Embryonic facial prominence (tissue), 1 donor: ENCODE measurements around the gene RBMS2.
"Not testable (repeated sequence)": the region's sequence is repeated elsewhere in the genome, so short reads cannot be mapped to it uniquely, and the experiment has no call there.

Experiments
- DNase-seq: peaks from one replicate; pipeline ENCODE4 v3.0.0-alpha.2; 2016; ENCODE audit errors: extremely low spot score

RBMS2 gene

DNA sequence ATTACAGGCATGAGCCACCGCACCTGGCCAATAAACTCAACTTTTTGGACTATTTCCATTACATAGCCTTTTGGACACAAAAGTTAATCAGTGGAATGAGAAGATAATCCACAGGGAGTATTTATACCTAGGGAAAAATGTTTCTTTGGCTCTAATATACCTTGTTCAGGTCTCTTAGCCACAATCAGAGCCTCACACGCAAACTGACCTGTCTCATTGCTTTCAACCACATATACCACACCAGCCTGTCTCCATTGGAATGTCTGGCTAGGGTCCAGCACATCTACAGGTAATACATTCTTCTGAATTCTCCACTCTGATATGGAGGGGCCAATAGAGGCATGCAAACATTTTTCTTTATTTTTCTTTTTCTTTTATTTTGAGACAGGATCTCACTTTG lies 3.8 kb upstream of the RBMS2 start:
- DNase-seq: no peak

DNA sequence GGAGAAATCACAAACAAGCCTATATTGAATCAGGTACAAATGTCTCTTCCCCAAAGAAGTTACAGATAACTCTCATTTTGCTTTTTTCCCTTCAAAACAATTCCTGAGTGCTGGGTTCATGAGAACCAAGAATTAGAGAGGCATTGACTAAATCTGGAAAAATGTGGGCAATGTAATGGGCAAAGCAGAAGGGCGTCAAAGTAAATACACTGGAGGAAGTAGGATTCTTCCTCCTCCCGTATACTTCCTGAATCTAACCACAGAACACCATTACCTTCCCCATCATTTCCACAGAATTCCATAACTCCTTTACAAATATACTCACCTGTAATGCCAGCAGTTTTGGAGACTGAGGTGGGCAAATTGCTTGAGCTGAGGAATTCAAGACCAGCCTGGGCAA lies 3.0 kb upstream of the RBMS2 start:
- no peak for DNase-seq

DNA sequence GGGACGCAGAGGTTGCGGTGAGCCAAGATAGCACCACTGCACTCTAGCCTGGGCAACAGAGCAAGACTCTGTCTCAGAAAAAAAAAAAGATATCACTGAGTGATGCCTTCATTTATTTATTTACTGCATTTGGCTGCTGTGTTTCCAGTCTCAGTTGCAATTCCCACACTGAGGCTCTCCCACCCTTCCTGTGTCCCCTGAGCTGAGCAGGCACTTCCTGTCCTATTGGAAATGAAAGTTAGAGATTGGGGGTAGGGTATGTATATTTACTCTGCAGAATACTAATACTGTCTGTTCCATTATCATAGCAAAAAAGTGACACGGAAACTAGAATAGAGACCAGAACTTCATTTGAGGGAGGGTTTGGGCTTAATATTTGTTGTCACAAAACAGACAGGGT lies 1.6 kb upstream of the RBMS2 start:
- no peak for DNase-seq

DNA sequence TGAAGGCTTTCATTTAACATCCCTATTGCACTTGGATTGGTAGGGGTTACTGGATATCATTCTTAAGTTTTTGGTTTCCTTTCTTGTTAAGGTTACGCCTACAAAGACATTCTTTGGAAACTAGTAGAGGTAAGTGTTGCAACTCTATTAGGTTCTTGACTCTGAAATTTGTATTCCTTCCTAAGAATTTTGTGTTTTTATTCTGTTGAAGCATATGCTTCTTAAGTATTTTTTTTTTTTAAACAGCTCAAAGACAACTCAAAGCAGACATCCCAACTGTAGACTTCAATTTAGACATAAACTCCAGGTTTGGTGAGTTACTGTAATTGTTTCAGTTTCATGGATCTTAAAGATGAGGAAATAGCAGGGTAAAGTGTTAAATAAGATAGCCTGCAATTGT lies 1.1 kb upstream of the RBMS2 start:
- DNase-seq: no peak

DNA sequence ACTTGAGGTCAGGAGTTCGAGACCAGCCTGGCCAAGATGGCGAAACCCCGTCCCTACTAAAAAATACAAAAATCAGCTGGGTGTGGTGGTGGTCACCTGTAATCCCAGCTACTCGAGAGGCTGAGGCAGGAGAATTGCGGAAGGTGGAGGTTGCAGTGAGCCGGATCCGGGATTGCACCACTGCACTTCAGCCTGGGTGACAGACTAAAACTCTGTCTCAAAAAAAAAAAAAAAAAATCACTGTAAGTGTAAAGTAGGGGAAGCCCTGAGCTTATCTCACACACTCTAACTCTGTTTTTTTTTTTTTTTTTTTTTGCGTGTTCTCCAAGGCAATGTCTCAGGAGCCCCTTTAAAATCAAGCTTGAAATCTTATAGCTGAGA lies 421 bp upstream of the RBMS2 start:
- no peak for DNase-seq

DNA sequence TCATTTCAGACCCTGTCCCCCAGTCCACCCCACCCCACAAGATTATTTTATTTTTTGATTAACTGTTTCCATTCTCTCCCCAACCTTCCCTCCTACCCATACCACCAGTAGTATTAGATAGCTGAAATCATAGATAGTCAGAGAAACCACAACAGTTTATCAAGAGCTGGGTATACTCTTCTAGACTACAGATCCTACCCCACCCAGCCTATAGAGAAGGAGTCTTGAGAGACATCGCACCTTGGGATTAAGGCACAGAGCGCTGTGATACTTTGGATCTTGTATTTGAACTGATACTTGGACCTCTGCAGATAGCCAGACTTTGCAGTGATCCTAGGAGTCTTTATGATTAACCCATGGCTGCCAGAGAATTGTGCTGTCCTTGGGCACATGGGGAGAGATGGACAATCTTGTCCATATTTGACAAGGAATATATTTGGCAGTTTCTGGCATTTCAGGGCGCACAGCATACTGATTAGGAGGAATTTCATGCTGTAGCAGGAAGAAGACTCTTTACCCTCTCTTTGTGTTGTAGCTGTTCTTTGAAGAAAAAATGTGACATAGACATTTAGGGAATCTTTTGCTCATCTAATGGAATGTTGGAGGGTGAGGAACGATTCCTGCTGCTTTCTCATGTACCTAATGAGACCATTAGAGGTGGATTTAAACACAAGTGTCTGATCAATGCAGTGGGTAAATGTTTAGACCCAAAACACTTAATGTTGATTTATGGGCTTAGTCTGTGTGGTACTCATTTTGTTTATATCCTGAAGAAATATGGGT lies 982 bp downstream of the RBMS2 start:
- no peak for DNase-seq

DNA sequence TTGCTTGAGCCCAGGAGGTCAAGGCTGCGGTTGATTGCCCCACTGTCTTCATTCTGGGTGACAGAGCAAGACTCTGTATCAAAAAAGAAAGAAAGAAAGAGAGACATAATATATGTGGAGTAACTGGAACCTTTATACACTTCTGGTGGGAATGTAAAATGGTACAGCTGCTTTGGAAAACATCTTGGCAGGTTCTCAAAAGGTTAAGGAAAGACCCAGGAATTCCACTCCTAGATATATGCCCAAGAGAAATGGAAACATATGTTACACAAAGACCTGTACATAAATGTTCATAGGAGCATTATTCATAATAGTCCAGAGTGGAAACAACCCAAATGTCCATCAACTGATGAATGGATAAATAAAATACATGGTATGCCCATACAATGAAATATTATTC lies 7.2 kb downstream of the RBMS2 start:
- no peak for DNase-seq

DNA sequence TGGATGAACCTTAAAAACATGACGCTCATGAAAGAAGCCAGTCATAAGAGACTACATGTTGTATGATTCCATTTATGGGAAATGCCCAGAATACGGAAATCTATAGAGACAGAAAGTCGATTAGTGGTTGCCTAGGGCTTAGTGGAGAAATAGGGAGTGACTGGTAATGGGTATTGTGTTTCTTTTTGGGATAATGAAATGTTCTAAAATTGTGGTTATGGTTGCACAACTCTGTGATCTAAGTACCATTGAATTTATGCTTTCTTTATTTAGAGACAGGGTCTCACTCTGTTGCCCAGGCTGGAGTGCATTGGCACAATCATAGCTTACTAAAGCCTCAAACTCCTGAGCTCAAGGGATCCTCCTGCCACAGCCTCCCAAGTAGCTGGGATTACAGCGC lies 8.0 kb downstream of the RBMS2 start:
- no peak for DNase-seq

DNA sequence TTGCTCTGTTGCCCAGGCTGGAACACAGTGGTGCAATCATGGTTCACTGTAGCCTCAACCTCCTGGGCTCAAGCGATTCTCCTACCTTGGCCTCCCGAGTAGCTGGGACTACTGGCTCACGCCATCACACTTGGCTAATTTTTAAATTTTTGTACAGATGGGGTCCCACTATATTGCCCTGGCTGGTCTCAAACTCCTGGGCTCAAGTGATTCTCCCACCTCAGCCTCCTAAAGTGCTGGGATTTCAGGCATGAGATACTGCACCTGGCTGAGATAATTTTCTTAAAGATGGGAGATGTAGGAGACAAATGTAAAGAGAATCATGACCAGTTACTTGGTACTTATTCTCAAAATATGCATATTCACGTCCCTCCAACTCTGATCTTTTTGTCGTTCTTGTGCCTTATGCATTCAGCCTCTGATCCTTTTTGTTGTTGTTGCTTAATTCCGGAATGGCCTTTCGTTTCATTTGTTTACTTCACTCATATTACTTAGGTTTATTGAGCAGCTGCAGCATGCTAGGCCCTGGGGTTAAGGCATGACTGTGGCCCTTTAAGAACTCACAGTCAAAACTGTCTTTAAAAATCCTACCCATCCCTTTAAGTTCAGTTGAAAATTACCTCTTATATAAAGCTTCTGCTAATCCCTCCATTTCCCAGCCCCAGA lies 8.9 kb downstream of the RBMS2 start:
- no peak for DNase-seq

DNA sequence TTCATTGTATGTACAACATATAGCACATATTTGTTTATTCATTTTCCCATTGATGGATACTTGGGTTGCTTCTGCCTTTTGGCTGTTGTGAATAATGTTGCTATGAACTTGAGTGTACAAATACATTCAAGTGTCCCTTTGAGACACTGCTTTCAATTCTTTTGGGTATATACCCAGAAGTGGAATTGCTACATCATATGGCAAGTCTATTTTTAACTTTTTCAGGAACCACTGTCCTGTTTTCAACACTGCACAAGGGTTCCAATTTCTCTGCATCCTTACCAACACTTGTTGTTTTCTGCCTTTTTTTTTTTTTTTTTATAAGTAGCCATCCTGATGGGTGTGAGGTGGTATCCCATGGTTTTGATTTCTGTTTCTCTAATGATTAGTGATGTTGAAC lies 15.9 kb downstream of the RBMS2 start:
- DNase-seq: no peak

DNA sequence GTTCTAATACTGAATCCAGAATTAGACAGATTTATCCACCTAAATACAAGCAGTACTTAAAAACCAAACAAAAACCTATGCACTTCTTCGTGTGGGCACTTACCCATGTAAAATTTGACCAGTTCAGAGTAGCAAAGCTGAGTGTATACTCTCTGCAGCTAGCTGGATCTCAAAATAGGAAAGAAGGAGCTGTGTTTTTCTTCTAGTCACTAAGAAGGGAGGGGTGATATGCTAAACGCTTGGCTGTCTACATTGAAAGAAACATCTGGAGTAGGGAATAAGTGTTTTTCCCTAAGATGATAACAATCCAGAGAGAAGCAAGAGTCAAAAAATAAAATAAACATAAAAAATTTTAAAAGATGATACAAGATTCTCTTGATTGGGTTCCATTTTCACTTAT lies 20.0 kb downstream of the RBMS2 start:
- no peak for DNase-seq

DNA sequence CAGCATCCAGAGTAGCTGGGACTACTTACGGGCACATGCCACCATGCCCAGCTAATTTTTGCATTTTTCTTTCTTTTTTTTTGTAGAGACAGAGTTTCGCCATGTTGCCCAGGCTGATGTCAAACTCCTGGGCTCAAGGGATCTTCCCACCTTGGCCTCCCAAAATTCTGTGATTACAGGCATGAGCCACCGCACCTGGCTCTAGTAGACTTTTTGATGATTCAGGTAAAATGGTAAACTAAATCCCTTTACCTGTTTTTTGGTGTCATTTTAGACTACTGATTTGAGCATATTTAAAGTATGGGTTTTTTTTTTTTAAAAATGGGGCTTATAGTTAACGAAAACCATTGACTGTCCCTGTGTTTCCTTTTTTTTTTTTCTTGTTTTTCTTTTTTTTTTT lies 20.5 kb downstream of the RBMS2 start:
- DNase-seq: no peak

DNA sequence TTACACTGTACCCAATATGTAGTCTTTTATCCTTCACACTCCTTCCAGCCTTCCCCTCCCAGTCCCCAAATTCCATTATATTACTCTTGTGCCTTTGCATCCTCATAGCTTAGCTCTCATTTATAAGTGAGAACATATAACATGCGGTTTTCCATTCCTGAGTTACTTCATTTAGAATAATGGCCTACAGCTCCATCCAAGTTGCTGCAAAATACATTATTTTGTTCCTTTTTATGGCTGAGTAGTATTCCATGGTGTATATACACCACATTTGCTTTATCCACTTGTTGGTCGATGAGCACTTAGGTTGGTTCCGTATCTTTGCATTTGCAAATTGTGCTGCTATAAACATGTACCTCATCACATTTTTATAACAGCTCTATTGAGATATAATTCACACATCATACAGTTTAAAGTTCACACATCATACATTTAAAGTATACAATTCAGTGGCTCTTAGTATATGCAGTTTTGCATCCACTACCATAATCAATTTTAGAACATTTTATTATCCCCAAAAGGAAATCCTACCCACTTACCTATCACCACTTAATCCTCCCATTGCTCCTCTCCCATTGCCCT lies 23.5 kb downstream of the RBMS2 start:
- no peak for DNase-seq

DNA sequence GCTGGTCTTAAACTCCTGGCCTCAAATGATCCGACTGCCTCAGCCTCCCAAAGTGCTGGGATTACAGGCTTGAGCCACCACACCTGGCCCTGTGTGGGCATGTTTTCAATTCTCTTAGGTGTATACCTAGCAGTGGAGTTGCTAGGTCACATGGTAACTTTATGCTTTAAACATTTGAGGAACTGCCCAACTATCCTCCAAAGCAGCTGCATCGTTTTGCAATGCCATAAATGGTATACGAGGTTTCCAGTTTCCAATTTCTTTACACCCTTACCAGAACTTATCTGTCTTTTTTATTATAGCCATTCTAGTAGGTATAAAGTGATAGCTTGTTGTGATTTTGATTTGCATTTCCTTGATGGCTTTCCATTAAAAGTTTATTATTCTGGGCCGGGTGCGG lies 25.1 kb downstream of the RBMS2 start:
- DNase-seq: no peak

DNA sequence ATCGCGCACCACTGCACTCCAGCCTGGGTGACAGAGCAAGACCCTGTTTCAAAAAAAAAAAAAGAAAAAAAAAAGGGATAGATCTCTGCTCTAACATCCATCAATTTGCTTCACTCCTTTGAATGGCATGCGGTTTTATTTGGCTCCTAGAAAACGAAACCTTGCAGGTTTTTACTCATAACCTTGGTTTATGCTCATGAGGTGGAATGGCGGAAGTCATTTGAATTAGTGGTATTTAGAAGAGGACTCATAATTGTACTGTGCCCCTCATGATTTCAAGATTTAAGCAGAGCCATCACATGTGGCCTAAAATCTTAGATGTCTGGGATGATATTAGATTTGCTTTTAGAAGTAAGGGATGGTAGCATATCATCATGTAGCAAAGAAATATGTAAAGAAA lies 29.4 kb downstream of the RBMS2 start:
- no peak for DNase-seq

DNA sequence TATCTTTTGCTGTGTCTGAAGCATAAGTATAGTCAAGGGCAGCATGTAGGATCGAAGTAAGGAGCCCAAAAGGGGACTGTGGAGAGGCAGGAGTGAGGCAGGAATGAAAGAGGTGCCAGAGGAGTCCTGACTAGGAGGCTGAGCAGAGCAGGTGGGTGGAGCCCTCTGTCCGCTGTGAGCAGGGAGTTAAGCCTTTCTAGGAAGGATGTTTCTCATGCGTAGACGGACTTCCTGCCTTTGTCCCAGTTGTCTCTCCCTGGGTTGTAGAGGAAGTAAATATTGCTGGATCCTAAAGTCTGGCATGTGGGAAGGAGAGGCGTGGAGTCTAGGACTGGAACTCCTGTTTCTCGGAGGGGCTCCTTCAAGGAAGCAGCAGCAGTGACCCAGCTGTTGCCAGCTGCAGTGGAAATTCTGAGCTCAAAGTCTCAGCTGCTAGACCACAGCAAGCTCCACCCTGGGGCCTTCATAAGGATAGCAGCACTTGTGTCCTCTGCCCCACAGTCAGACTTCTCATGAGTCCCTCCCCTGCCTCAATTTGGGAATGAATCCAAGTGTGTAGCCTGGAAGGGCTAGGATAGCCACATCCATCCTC lies 44.0 kb downstream of the RBMS2 start:
- DNase-seq: peak; percentile 88

DNA sequence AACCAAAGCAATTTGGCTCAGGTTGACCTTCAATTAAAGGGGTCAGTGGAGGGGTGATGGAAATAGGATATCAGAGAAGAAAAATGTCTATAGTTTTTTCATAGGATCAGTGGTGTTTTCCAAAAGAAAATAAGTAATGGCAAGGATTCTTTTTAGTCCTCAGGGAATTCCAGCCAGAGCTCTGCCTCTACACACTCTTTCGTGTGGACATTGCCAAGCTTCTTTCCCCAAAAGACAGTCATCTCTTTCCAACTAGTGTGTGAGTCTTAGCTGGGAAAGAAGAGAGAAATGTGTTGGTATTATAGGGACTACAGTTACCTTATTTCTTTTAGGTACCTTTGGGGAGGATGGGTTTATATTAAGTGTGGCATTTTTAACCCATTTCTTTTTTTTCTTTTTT lies 46.5 kb downstream of the RBMS2 start:
- no peak for DNase-seq

DNA sequence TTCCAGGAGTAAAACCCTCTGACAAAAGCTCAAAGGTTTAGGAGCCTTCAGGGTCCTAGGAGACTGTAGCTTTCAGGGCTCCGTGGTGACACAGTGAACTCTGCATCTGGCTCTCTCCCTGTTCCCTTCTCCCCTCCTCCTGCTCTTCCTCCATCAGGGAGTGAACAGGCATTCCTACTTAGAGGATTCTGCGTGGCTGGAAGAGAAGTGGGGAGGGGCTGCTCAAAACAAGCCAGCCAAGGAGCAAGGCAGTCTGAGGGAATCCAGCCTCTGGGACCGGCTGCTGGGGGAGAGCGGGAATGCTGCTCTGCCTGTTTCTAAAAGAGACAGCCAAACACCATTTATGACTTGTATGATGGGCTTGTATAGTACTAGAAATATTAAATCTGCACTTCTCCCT lies 49.5 kb downstream of the RBMS2 start:
- DNase-seq: no peak

DNA sequence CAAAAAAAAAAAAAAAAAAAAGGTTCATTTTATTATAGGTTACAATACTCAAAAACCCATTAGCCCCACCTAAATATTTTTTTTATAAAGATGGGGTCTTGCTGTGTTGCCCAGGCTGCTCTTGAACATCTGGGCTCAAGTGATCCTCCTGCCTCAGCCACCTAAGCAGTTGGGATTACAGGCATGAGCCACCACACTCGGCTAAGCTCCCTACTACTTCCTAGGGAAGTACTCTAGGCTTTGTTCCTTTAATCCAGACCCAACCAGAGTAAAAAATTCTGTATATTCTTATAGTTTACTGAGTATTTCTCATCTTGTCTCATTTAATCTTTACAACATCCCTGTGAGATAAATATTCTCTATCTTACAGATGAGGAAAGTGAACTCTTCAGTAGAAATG lies 50.7 kb downstream of the RBMS2 start:
- DNase-seq: no peak

DNA sequence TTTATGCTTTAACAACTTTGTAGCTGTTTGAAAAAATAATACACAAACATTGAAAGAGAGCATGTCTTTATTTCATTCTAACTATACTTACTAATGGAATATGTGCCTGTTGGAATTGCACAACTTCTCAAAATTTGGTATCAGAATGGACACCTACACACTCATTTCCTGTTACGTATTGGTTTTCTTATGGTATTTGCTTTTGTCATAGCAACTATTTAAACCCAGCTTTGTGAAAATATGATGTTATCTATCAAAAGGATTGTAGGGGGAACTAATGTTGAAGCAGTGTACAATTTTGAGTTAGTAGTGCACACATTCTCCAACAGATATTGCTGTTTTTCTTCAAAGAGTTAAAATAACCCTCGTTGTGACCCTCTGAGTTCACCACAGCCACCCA lies 52.6 kb downstream of the RBMS2 start:
- no peak for DNase-seq

DNA sequence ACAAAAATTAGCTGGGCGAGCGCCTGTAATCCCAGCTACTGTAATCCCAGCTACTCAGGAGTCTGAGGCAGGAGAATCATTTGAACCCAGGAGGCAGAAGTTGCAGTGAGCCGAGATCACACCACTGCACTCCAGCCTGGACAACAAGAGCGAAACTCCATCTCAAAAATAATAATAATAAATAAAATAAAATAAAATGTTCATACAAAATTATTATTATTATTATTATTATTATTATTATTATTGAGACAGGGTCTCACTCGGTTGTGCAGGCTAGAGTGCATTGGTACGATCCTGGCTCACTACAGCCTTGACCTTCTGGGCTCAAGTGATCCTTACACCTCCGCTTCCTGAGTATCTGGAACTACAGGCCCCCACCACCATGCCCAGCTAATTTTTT lies 55.6 kb downstream of the RBMS2 start:
- DNase-seq: not testable (repeated sequence)

DNA sequence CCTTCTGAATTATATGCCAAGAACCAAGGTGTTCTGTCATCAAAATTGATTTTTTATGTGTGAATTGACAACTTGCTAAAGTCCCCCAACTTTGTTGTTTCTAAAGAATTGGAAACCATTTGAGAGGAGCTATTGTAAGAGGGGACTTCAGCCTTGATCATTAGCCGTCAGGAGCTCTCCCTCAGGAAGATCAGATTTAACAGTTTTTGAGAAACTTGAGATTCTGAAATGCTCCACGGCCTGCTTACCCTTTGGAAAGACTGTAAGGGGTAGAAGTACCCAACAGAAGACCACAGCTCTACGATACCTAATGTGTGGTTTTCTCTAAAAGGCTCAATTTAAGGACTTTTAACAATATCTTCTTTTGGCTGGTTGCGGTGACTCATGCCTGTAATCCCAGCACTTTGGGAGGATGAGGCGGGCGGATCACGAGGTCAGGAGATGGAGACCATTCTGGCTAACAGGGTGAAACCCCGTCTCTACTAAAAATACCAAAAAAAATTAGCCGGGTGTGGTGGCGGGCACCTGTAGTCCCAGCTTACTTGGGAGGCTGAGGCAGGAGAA lies 57.4 kb downstream of the RBMS2 start:
- no peak for DNase-seq
